ENCODE measurements around the gene ABTB2.

ABTB2 gene

GRCh38 chr11:34111722-34112270 lies 246.0 kb downstream of the ABTB2 start:
- no peak overlapping the region for H3K4me3 ChIP-seq (replicated peaks in 1 of 2; ENCODE audit: low read depth in 2 of 2, low read length in 2 of 2)
- DNase-seq (ENCODE audit: low read depth in 2 of 2) = no peak
- TF ChIP-seq CTCF (IDR thresholded peaks at IDR 0.05; ENCODE audit: low read depth, low read length) = no peak

- no peak for TF ChIP-seq CTCF (IDR thresholded peaks at IDR 0.05; ENCODE audit: low read depth, low read length)
- DNase-seq (ENCODE audit: low read depth in 2 of 2) = peak in 1 of 2 donors; percentile 40
- H3K4me3 ChIP-seq (replicated peaks in 1 of 2; ENCODE audit: low read depth in 2 of 2, low read length in 2 of 2) = peak overlapping the region; percentile 95 to 98
These were observed 251.8 kb downstream of the ABTB2 start for GRCh38 chr11:34105957-34106504.

- no peak for TF ChIP-seq CTCF (IDR thresholded peaks at IDR 0.05; ENCODE audit: low read depth, low read length)
- peak; percentile 99 for DNase-seq (ENCODE audit: low read depth in 2 of 2)
- H3K4me3 ChIP-seq (replicated peaks in 1 of 2; ENCODE audit: low read depth in 2 of 2, low read length in 2 of 2) = peak within 1 kb of the TSS; percentile 95 to 98
These were observed 252.5 kb downstream of the ABTB2 start, which contains the start of gene NAT10 for GRCh38 chr11:34105079-34105956. Gene NAT10, plus strand, starts transcription at chr11:34105629. Its CDS starts 2,597 bp downstream, at chr11:34108226.

- DNase-seq (ENCODE audit: low read depth in 2 of 2) = no peak
- peak overlapping the region; percentile 95 to 98 for H3K4me3 ChIP-seq (replicated peaks in 1 of 2; ENCODE audit: low read depth in 2 of 2, low read length in 2 of 2)
- TF ChIP-seq CTCF (IDR thresholded peaks at IDR 0.05; ENCODE audit: low read depth, low read length) = no peak
These were observed 253.1 kb downstream of the ABTB2 start for GRCh38 chr11:34104680-34105078.
